HG02870 (cell line): ENCODE measurements around the gene ARL16.

Experiments used
- ATAC-seq: cut with Tn5 transposase; IDR thresholded peaks from one replicate; pipeline ENCODE4 v1.9.1; 2021; ENCODE audit warnings: mild to moderate bottlenecking, moderate library complexity; ENCODE audit not compliant: unreplicated experiment

ARL16 gene

DNA sequence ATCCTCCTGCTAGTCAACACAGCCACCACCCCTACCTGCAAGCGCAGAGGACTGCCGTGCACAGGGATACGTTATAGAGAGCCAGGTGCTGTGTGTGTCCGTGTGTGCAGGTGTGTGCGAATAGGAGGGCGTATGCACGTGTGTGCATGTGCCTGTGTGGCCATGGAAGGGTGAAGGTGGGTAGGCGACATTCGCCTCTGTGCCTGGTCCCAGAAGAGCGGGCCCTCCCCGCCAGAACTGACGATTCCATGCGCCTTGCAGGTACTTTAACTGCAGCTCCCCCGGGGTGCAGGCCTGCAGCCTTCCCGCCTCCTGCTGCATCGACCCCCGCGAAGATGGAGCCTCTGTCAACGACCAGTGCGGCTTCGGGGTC is 36.0 kb downstream of the ARL16 start:
- no peak for ATAC-seq

DNA sequence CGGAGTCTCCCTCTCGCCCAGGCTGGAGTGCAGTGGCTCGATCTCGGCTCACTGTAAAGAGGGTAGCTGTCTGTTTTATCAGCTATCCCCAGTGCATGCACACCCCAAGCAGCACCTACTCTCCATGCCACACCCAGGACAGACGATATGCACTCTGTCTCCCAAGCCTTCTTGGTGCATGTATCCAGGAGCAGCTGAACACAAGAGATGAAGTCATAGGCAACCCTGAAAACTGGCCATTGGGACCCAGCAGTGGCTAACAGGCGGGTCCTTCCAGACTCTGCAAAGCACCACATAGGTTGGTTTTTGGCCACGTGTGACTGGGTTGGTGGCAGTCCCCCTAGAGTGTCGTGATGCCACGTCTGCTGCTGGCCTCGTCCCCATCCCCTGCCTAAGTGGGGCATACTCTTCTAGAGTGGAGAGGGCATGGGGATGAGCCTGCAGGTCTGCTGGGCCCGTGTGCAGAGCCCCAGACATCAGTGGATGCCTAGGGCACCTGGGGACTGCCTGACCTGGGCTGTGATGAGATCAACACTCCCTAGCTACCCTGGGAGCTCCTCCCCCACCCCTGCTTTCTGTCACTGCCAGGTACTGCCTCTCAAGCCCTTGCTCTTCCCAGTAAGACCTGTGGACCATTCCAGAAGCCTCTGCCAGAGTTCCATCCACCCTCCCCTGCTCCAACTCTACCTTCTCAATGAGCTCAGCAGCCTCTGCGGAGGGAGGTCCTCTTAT is 36.6 kb downstream of the ARL16 start:
- ATAC-seq: no peak

DNA sequence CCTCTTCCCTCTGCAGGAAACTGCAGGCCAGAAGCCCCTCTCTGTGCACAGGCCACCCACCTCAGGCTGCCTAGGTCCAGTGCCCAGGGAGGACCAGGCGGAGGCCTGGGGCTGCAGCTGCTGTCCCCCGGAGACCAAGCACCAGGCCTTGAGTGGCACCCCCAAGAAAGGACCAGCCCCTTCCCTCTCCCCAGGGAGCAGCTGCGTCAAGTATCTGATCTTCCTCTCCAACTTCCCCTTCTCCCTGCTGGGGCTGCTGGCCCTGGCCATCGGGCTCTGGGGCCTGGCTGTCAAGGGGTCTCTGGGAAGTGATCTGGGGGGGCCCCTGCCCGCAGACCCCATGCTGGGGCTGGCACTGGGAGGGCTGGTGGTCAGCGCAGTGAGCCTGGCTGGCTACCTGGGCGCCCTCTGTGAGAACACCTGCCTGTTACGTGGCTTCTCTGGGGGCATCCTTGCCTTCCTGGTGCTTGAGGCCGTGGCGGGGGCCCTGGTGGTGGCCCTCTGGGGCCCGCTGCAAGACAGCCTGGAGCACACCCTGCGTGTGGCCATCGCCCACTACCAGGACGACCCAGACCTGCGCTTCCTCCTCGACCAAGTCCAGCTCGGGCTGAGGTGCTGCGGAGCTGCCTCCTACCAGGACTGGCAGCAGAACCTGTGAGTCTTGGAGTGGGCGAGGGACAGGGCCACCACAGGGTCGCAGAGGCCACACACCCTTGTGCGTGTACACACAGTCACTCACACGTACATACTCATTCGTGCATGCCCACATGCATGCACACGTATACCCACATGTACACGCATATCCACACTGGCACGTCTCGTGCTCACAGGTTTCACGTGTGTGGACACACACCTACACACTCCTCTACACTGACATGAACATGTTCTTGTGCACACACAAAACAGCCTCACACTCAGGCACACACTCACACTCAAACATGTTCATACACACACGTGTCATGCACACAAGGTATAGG is 38.3 kb downstream of the ARL16 start:
- ATAC-seq: no peak

DNA sequence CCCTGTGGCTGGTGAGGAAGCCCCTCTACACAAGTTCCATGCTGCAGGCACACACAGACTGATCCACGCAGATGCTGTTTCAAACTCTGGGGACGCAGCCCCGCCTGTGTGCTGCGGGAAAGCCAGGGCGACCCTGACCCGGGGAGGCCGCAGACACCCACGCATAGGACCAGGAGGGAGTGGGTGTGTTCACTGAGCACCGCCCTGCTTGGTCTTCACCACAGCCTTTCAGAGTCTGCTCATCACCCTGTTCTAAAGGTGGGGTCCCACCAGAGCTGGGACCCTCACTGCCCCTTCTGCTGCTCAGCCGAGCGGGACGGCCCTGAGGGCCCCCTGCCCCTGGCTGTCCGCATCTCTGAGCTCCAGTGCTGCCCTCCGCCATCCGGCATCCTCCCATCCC is 39.1 kb downstream of the ARL16 start:
- ATAC-seq: no peak

DNA sequence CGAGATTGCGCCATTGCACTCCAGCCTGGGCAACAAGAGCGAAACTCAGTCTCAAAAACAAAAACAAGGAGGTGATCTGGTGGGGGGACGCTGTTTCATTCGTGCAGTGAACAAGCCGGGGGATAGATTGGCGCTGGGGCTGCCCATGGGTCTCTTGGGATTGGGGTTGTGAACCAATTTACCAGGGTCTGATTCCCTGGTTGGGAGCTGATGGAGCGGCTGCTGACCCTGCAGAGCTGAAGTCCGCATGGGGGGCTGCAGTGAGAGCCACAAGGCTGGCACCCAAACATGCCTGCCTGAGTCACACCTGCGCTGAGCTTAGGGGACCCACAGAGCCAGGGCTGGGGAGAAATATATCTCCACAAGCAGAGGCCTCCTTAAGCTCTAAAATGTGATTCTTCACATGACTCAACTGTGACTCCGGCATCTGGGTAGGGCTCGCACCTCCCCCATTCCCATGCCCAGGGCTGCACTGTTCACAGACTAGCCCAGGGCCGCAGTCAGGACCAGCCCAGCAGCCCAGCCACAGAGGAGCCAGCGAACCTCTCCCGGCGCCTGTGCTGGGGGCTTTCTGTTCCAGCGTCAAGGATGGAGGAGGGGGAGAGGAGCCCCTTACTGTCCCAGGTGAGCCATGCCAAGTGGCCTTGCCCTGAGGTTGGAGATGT is 41.6 kb downstream of the ARL16 start:
- ATAC-seq: no peak

DNA sequence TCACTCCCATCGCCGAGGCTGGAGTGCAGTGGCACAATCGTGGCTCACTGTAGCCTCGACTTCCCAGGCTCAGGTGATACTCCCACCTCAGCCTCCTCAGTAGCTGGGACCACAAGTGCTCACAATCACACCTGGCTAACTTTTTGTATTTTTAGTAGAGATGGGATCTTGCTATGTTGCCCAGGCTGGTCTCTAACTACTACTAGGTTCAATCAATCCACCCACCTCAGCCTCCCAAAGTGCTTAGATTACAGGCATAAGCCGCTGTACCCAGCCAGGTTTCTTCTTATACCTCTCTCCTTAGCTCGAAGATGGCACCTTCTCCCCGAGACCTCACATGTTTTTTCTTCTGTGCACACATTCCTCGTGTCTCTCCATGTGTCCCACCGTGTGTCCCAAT is 43.6 kb downstream of the ARL16 start:
- no peak for ATAC-seq

DNA sequence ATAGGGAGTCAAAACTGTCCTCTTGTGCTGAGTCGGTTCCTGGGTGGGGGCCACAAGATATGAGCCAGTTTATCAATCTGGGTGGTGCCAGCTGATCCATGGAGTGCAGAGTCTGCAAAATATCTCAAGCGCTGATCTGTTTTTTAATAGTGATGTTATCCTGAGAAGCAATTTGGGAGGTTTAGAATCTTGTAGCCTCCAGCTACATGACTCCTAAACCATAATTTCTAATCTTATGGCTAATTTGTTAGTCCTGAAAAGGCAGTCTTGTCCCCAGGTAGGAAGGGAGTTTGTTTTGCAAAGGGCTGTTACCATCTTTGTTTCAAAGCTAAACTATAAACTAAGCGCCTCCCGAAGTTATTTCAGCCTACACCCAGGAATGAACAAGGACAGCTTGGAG is 44.9 kb downstream of the ARL16 start:
- ATAC-seq: no peak

DNA sequence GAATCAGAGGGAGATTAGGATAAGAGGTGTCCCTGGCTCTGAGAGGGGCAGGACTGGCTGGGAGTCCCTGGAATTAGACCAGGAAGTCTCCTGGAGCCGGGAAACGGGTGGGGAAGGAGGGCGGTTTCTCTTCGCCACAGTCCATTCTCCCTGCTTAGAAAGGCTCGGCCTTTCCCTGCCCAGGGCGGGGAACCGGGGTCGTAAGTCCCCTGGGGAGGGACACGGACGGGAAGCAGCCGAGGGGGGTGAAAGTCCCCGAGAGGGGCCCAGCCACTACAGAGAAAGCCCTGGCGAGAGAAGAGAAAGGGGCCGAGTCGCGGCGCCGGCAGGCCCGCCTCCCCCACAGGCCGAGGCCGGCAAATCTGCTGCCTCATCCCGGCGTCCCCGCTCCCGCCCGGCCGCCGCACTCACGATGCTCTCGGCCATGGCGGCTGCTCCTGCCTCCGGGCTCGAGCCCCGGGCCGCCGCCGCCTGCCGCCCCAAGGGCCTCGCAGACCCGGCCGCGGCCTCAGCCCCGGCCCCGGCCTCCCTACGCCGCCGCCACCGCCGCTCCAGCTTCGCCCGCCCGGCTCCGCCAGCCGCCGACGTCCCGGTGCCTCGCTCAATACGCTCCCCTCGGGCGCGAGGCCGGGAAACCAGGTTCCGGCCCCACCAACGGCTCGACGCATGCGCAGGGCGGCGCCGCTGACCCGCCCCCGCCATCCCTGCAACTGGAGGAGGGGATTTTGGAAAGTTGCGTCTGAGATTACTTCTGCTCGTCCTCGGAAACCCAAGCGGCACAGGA is 46.9 kb downstream of the ARL16 start, which contains the start of the genes NPLOC4 and TSPAN10:
NPLOC4 (minus strand) TSS at position 608 of the 784 bp plus-strand sequence; CDS start at position 426, 182 bp downstream.
TSPAN10 (plus strand) TSS at position 692 of the 784 bp plus-strand sequence. CDS start 5,217 bp downstream, outside the sequence.
- peak; percentile 69 for ATAC-seq

DNA sequence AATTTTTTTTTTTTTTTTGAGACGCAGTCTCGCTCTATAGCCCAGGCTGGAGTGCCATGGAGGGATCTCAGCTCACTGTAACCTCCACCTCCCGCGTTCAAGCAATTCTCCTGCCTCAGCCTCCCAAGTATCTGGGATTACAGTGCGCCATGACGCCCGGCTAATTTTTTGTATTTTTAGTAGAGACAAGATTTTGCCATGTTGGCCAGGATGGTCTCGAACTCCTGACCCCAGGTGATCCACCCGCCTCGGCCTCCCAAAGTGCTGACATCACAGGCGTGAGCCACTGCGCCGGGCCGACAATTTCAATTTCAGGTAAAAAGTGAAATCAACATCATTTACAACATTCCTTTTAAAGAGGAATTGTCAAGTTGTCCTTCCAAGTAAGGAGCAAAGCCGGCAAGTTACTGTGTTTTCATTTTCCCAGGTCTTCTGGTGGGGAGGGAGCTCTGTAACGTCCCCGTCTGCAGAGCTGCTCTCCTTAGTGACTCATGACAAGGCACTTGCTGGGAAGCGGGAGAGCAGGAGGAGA is 47.6 kb downstream of the ARL16 start:
- no peak for ATAC-seq

DNA sequence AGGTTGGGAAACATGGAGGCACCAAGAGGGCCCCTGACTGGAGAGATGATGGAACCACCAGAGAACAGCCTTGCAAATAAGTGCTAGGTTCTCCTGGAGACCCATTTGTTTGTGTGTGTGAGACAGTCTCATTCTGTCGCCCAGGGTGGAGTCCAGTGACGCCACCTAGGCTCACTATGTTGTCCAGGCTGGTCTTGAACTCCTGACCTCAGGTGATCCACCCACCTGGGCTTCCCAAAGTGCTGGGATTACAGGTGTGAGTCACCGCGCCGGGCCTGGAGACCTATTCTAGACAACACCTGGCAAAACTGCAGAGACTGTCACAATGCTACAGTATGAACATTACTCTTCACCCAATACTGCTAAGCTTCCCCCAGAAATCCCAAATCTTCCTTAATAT is 48.2 kb downstream of the ARL16 start:
- no peak for ATAC-seq

DNA sequence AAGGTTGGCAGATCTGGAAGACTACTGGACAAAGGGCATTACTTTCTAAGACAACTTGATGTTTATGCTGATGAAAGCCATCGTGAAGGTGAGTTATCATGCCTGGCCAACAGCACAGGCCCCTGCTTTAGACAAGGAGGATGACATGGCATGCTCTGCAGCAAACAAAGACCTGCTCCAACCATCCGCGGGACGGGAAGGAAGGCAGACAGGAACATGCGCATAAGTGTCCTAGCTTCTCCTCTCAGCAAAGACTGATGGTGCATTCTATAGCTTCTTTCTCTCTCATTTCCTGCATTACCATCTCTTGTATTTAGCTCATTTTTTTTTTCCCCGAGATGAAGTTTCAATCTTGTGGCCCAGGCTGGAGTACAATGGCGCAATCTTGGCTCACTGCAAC is 52.1 kb downstream of the ARL16 start:
- ATAC-seq: no peak
